IPS-NIHi7 (cell line): Measurements from ENCODE around the gene SYNRG.

Experiments
- DNase-seq: peaks from one replicate; pipeline ENCODE4 v3.0.0; 2012; ENCODE audit warnings: mixed read lengths; ENCODE audit errors: extremely low spot score

The SYNRG gene

GRCh38 chr17:37475731-37476420 is 133.3 kb downstream of the SYNRG start:
- DNase-seq, result no peak

- DNase-seq, result no peak
Observed at GRCh38 chr17:37470181-37470580, 139.0 kb downstream of the SYNRG start.

- no peak for DNase-seq
Observed at GRCh38 chr17:37466471-37466870, 142.7 kb downstream of the SYNRG start.

GRCh38 chr17:37465069-37465616 is 144.1 kb downstream of the SYNRG start:
- DNase-seq, result no peak
